ENCODE results near the gene IGFBP1.
A peak's percentile ranks its signal among the peaks of the same experiment; 100 is the strongest.

Gene IGFBP1

GRCh38 chr7:45882465-45882810 lies 5.8 kb upstream of the IGFBP1 start:
- peaks cover 11% of the 10 kb centered on the region for H3K9me3 ChIP-seq (ENCODE audit: control insufficient read depth, low read depth, low read length)
- no peaks in the 10 kb centered on the region for H3K36me3 ChIP-seq (ENCODE audit: control insufficient read depth, low read depth, low read length)
- H3K4me3 ChIP-seq (ENCODE audit: low read length), result no peak overlapping the region
- H3K4me1 ChIP-seq (ENCODE audit: control insufficient read depth, low read depth, low read length), result peaks cover 5% of the 10 kb centered on the region
- H3K9ac ChIP-seq (ENCODE audit: low read length), result no peak overlapping the region
- peaks cover 11% of the 10 kb centered on the region for H3K27me3 ChIP-seq (ENCODE audit: control insufficient read depth, insufficient read depth, low read length)
- H3K27ac ChIP-seq (ENCODE audit: low read length), result no peak overlapping the region

GRCh38 chr7:45884136-45884535 lies 4.2 kb upstream of the IGFBP1 start:
- peaks cover 28% of the 10 kb centered on the region for H3K27me3 ChIP-seq (ENCODE audit: control insufficient read depth, insufficient read depth, low read length)
- no peaks in the 10 kb centered on the region for H3K36me3 ChIP-seq (ENCODE audit: control insufficient read depth, low read depth, low read length)
- H3K27ac ChIP-seq (ENCODE audit: low read length), result no peak overlapping the region
- H3K4me1 ChIP-seq (ENCODE audit: control insufficient read depth, low read depth, low read length), result peaks cover 5% of the 10 kb centered on the region
- no peaks in the 10 kb centered on the region for H3K9me3 ChIP-seq (ENCODE audit: control insufficient read depth, low read depth, low read length)
- no peak overlapping the region for H3K4me3 ChIP-seq (ENCODE audit: low read length)
- H3K9ac ChIP-seq (ENCODE audit: low read length), result no peak overlapping the region

- Histone ChIP-seq H3K9ac (ENCODE audit: low read length) (no peak overlapping the region), H3K4me3 (ENCODE audit: low read length) (no peak overlapping the region), H3K4me1 (ENCODE audit: control insufficient read depth, low read depth, low read length) (peaks cover 9% of the 10 kb centered on the region), H3K36me3 (ENCODE audit: control insufficient read depth, low read depth, low read length) (no peaks in the 10 kb centered on the region), H3K9me3 (ENCODE audit: control insufficient read depth, low read depth, low read length) (no peaks in the 10 kb centered on the region), H3K27me3 (ENCODE audit: control insufficient read depth, insufficient read depth, low read length) (peaks cover 41% of the 10 kb centered on the region), H3K27ac (ENCODE audit: low read length) (no peak overlapping the region)
These were observed 2.9 kb upstream of the IGFBP1 start for GRCh38 chr7:45885264-45885882.

GRCh38 chr7:45886931-45887667 lies 1.2 kb upstream of the IGFBP1 start:
- Histone ChIP-seq H3K9ac (ENCODE audit: low read length) (no peak overlapping the region), H3K4me1 (ENCODE audit: control insufficient read depth, low read depth, low read length) (peaks cover 9% of the 10 kb centered on the region), H3K36me3 (ENCODE audit: control insufficient read depth, low read depth, low read length) (no peaks in the 10 kb centered on the region), H3K27ac (ENCODE audit: low read length) (no peak overlapping the region), H3K4me3 (ENCODE audit: low read length) (no peak overlapping the region), H3K27me3 (ENCODE audit: control insufficient read depth, insufficient read depth, low read length) (peaks cover 48% of the 10 kb centered on the region), H3K9me3 (ENCODE audit: control insufficient read depth, low read depth, low read length) (no peaks in the 10 kb centered on the region)

- H3K9me3 ChIP-seq (ENCODE audit: control insufficient read depth, low read depth, low read length), result no peaks in the 10 kb centered on the region
- peaks cover 48% of the 10 kb centered on the region for H3K27me3 ChIP-seq (ENCODE audit: control insufficient read depth, insufficient read depth, low read length)
- no peak overlapping the region for H3K27ac ChIP-seq (ENCODE audit: low read length)
- peak overlapping the region; percentile 48 for H3K4me3 ChIP-seq (ENCODE audit: low read length)
- H3K36me3 ChIP-seq (ENCODE audit: control insufficient read depth, low read depth, low read length), result no peaks in the 10 kb centered on the region
- peaks cover 5% of the 10 kb centered on the region for H3K4me1 ChIP-seq (ENCODE audit: control insufficient read depth, low read depth, low read length)
- no peak overlapping the region for H3K9ac ChIP-seq (ENCODE audit: low read length)
These were observed 692 bp downstream of the IGFBP1 start for GRCh38 chr7:45888993-45889366.

GRCh38 chr7:45889367-45890067 lies 1.2 kb downstream of the IGFBP1 start:
- no peak overlapping the region for H3K9ac ChIP-seq (ENCODE audit: low read length)
- H3K27ac ChIP-seq (ENCODE audit: low read length), result no peak overlapping the region
- H3K36me3 ChIP-seq (ENCODE audit: control insufficient read depth, low read depth, low read length), result no peaks in the 10 kb centered on the region
- peaks cover 48% of the 10 kb centered on the region for H3K27me3 ChIP-seq (ENCODE audit: control insufficient read depth, insufficient read depth, low read length)
- no peaks in the 10 kb centered on the region for H3K9me3 ChIP-seq (ENCODE audit: control insufficient read depth, low read depth, low read length)
- peak overlapping the region; percentile 48 for H3K4me3 ChIP-seq (ENCODE audit: low read length)
- peaks cover 5% of the 10 kb centered on the region for H3K4me1 ChIP-seq (ENCODE audit: control insufficient read depth, low read depth, low read length)

GRCh38 chr7:45890125-45890901 lies 2.0 kb downstream of the IGFBP1 start:
- H3K4me3 ChIP-seq (ENCODE audit: low read length), result no peak overlapping the region
- H3K9ac ChIP-seq (ENCODE audit: low read length), result no peak overlapping the region
- no peaks in the 10 kb centered on the region for H3K9me3 ChIP-seq (ENCODE audit: control insufficient read depth, low read depth, low read length)
- peaks cover 48% of the 10 kb centered on the region for H3K27me3 ChIP-seq (ENCODE audit: control insufficient read depth, insufficient read depth, low read length)
- no peak overlapping the region for H3K27ac ChIP-seq (ENCODE audit: low read length)
- H3K4me1 ChIP-seq (ENCODE audit: control insufficient read depth, low read depth, low read length), result peaks cover 5% of the 10 kb centered on the region
- no peaks in the 10 kb centered on the region for H3K36me3 ChIP-seq (ENCODE audit: control insufficient read depth, low read depth, low read length)

- Histone ChIP-seq H3K36me3 (ENCODE audit: control insufficient read depth, low read depth, low read length) (no peaks in the 10 kb centered on the region), H3K4me3 (ENCODE audit: low read length) (no peak overlapping the region), H3K9me3 (ENCODE audit: control insufficient read depth, low read depth, low read length) (no peaks in the 10 kb centered on the region), H3K9ac (ENCODE audit: low read length) (no peak overlapping the region), H3K4me1 (ENCODE audit: control insufficient read depth, low read depth, low read length) (peaks cover 5% of the 10 kb centered on the region), H3K27me3 (ENCODE audit: control insufficient read depth, insufficient read depth, low read length) (peaks cover 48% of the 10 kb centered on the region), H3K27ac (ENCODE audit: low read length) (no peak overlapping the region)
These were observed 2.7 kb downstream of the IGFBP1 start for GRCh38 chr7:45890902-45891461.

- peaks cover 43% of the 10 kb centered on the region for H3K27me3 ChIP-seq (ENCODE audit: control insufficient read depth, insufficient read depth, low read length)
These were observed 3.4 kb downstream of the IGFBP1 start for GRCh38 chr7:45891462-45892402.

GRCh38 chr7:45892407-45893035 lies 4.2 kb downstream of the IGFBP1 start:
- Histone ChIP-seq H3K4me1 (ENCODE audit: control insufficient read depth, low read depth, low read length) (peaks cover 5% of the 10 kb centered on the region), H3K4me3 (ENCODE audit: low read length) (no peak overlapping the region), H3K9ac (ENCODE audit: low read length) (no peak overlapping the region), H3K27me3 (ENCODE audit: control insufficient read depth, insufficient read depth, low read length) (peaks cover 36% of the 10 kb centered on the region), H3K27ac (ENCODE audit: low read length) (no peak overlapping the region), H3K9me3 (ENCODE audit: control insufficient read depth, low read depth, low read length) (no peaks in the 10 kb centered on the region), H3K36me3 (ENCODE audit: control insufficient read depth, low read depth, low read length) (no peaks in the 10 kb centered on the region)

More at GRCh38 chr7:45891462-45892402, 3.4 kb downstream of the IGFBP1 start:
- Histone ChIP-seq H3K36me3 (ENCODE audit: control insufficient read depth, low read depth, low read length) (no peaks in the 10 kb centered on the region), H3K4me1 (ENCODE audit: control insufficient read depth, low read depth, low read length) (peaks cover 5% of the 10 kb centered on the region), H3K9ac (ENCODE audit: low read length) (no peak overlapping the region), H3K4me3 (ENCODE audit: low read length) (no peak overlapping the region), H3K9me3 (ENCODE audit: control insufficient read depth, low read depth, low read length) (no peaks in the 10 kb centered on the region), H3K27ac (ENCODE audit: low read length) (no peak overlapping the region)
